HG03135 (cell line): ENCODE data around the gene CCR1.

Source experiments
- ATAC-seq: cut with Tn5 transposase; IDR thresholded peaks from one replicate; pipeline ENCODE4 v1.9.1; 2021; ENCODE audit warnings: mild to moderate bottlenecking, moderate library complexity; ENCODE audit not compliant: unreplicated experiment

Gene CCR1

GRCh38 chr3:46208167-46208704 lies at the start of gene CCR1:
Gene CCR1 (minus strand): TSS chr3:46208313. CDS start chr3:46204313, 4,000 bp downstream.
- ATAC-seq, result peak; percentile 53

GRCh38 chr3:46252980-46253379 lies 44.9 kb upstream of the CCR1 start:
- ATAC-seq, result no peak

DNA sequence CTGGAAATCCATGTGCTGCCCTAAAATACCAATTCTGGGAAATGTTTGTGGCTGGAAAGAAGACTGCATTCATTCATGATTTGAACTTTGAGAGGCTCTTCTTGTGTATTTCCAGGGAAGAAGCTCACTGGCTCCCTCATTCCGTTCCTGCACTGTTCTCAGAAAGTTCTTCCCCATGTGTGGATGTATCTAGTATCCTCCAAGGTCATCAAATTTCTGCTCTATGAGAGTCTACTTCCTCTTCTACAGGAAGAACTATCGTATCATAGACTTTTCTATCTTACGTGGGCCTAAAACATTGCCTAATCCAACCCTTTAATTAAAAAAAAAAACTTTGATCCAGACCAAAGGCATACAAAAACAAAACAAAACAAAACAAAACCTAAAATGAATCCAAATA lies 37.0 kb upstream of the CCR1 start:
- ATAC-seq, result no peak

- ATAC-seq, result no peak
Measured at GRCh38 chr3:46243560-46243959, 35.4 kb upstream of the CCR1 start.

DNA sequence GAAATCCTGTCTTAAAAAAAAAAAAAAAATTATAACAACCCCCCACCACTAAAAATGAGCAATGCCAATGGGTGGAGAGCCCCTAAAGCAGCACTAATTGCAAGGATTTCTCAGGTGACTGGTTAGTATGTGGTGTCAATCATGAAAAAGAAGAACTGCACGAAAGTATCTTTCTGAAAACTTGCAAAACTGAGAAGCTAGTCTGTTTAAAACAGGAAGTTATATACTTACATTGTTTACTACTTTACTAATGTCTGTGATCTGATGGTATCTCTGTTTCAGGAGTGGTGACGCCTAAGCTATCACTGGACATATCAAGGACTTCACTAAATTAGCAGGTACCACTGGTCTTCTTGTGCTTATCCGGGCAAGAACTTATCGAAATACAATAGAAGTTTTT lies 34.0 kb upstream of the CCR1 start, which contains the start of gene CCR3:
TSS of gene CCR3 (plus strand) at position 341 of the 400 bp plus-strand sequence. CDS start 22,699 bp downstream, outside the sequence.
- ATAC-seq, result no peak

DNA sequence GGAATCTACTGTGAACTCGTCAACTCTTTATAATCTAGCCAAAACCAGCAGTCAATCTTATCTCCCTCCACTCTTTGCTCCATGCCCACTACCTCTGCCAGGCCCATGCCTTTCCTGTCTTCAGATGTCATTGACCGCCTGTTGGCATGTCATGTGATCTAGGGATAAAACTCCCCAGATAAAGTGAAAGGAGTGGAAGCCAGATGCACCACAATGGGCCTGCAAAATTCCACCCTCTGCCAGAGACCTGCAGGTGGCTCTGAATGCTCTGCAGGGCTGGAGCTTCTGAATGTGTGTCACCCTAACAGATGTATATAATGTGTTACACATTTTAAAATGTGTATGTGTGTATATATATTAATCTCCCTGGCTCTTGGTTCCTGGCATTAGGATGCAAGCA lies 31.8 kb upstream of the CCR1 start:
- ATAC-seq, result no peak

- no peak for ATAC-seq
Measured at GRCh38 chr3:46239301-46239938, 31.3 kb upstream of the CCR1 start.

DNA sequence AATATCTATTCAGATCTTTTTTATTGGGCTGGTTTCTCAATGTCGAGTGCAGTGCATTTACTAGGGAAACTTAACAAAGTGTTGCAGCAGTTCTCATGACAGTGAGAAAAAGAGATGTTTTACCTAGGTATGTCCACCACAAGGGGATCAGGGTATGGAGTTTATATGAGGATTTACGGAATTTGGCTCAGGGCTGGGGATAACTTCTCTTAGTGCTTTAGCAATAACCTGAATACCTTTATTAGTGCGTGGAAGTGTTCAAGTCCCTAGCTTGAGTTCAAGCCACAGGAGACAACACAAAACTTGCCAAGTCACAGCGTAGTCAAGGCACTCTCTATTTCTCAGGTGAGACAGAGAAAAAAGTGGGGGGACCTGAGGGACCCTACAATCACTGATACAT lies 30.3 kb upstream of the CCR1 start:
- ATAC-seq, result no peak

- no peak for ATAC-seq
Measured at GRCh38 chr3:46236294-46237054, 28.4 kb upstream of the CCR1 start.

GRCh38 chr3:46235425-46235824 lies 27.3 kb upstream of the CCR1 start:
- ATAC-seq, result no peak

DNA sequence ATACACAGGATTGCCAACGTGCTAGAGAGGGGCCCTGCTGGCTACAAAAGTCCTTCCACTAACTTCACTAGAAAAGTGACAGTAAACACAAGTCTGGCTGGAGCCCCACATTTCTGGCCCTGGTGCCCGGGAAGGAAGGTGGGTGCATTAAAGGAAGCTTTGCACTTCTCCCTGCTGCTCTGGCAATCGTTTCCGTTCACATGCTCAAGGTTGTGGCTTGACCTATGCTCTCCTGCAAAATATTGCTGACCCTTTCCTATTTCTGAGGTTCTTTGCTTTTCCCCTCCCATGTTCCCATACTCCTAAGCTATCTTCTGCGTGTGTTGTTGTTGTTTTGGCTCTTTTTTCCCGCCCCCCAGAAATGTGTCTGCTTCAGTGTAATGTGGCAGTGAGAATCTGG lies 25.1 kb upstream of the CCR1 start:
- no peak for ATAC-seq

- ATAC-seq, result no peak
Measured at GRCh38 chr3:46231323-46231722, 23.2 kb upstream of the CCR1 start.

DNA sequence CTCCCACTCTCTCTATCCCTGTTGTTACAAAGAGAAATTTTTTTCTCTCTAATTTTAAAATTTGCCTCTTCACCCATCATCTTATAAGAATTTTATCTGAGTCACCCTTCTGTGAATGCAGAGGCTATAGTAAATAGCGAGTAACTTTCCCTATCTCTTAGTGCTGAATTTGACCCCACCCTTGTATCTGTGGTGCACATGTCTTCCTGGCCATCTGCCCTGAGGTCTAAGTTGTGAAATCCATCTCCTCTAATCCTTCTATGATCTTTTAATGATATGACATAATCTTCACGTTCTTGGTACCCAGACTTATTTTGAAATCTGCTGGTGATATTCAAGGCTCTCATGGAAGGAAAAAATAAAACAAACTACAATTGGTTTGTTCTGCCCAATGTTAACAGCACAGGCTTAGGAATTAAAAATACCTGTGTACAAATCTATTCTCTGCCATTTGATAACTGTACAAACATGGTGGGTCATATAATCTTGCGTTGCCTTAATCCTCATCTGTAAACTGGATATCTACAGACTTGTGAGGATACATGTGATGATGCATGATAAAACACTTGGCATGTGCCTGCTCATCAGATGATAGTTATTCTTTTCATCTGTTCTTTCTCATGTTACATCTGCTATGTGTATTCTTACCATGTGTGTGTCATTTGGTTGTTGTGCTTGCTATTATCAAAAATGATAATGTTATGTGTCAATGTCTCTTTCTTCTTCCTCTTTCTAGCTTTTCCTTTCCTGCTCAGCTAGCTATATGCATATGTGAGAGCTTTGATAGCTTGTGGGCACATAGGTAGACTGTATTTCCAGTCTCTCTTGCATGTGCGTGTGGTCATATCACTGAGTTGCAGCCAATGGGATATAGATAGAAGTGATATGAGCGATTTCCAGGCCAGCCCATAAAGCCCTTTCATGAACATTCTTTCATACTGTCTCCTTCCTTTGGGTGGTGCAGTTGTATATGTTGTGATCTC lies 20.4 kb upstream of the CCR1 start:
- no peak for ATAC-seq

- no peak for ATAC-seq
Measured at GRCh38 chr3:46222435-46223161, 14.5 kb upstream of the CCR1 start.

- no peak for ATAC-seq
Measured at GRCh38 chr3:46221938-46222337, 13.8 kb upstream of the CCR1 start.

GRCh38 chr3:46221391-46221790 lies 13.3 kb upstream of the CCR1 start:
- no peak for ATAC-seq

GRCh38 chr3:46218196-46218709 lies 10.1 kb upstream of the CCR1 start:
- no peak for ATAC-seq

DNA sequence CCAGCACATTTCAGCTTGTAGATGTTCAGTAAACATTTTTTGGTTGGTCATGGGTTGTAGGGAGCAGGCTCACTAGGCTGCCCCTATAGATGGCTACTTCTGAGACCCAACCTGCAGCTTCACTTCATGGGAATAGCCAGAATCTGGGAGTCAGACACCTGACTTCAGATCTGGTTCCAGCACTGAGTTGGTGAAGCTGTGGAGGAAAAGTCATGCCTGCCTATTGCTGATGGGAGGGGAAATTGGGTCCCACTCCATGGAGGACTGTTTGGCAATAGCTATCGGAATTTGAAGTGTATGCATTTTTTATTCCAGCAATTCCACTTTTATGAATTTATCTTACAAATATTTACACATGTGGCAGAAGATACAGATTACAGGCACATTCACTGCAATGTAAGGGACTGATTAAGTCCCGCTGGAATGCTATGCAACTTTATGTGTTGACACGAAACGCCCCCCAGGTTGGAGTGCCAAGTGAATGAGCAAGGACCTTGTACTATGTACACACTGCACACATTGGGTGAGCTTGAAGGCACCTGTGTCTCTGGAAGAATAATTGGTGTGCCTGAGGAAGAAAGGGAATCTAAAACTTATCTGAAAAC lies 7.8 kb upstream of the CCR1 start:
- no peak for ATAC-seq

- ATAC-seq, result no peak
Measured at GRCh38 chr3:46214751-46215352, 6.7 kb upstream of the CCR1 start.
